ENCODE data around the gene SPX.

SPX gene

DNA sequence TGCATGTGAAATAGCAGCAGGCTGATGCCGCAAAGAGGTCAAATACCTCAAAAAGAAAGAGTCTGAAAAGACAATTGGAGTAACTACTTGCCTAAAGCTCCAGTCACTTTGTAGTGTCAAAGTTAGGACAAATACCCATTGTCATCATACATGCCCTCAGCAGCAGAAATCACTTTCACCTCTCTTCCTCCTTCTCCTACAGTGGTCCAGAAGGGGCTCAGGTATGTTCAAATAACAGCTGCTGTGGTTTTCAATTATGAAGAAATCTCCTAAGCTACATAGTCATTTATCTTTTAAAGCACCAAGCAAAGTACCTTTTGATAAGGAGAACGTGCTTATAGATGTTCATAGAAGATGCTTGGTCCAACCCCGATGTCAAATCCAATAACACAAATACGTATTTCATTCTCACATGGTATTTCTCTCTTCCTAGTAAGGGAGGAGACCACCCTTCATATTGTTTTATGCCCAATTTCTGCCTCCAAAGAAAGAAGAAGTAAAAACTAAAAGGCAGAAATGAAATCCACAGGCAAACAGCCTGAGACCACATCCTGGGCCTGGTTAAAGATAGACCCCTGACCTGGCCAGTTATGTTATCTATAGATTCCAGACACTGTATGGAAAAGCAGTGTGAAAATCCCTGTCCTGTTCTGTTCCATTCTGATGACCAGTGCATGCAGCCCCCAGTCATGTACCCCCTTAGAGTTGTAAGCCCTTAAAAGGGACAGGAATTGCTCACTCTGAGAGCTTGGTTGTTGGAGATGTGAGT is 54.8 kb downstream of the SPX start:
- no peak for DNase-seq (ENCODE audit: low read depth)
